Mesendoderm (in vitro differentiated cells): Measurements from ENCODE around the gene HDAC4.

Experiments
- DNase-seq: peaks from one replicate; pipeline ENCODE4 v3.0.0; 2013
- H2AK5ac ChIP-seq: 2 replicates; pipeline ENCODE4 v1.6.1; 2013; ENCODE audit warnings: low read length, inconsistent platforms
- H2BK120ac ChIP-seq: 2 replicates; pipeline ENCODE4 v1.6.1; 2013; ENCODE audit warnings: low read depth, mild to moderate bottlenecking, low read length, moderate library complexity, mixed read lengths
- H2BK15ac ChIP-seq: replicated peaks from 2 replicates; pipeline ENCODE4 v1.6.1; 2013; ENCODE audit warnings: low read depth, mild to moderate bottlenecking, moderate library complexity
- H2BK5ac ChIP-seq: 2 replicates; pipeline ENCODE4 v1.6.1; 2013; ENCODE audit warnings: low read length, inconsistent platforms
- H3K18ac ChIP-seq: 2 replicates; pipeline ENCODE4 v1.6.1; 2013; ENCODE audit warnings: mild to moderate bottlenecking, low read length, mixed read lengths
- H3K23ac ChIP-seq: one replicate; pipeline ENCODE4 v1.6.1; 2013; ENCODE audit warnings: low read length
- H3K27ac ChIP-seq: 2 replicates; pipeline ENCODE4 v1.5.1; 2013; ENCODE audit warnings: low read depth, mild to moderate bottlenecking, inconsistent platforms, low read length, moderate library complexity
- H3K27me3 ChIP-seq: 2 replicates; pipeline ENCODE4 v1.6.1; 2013; ENCODE audit warnings: low read length, control low read depth, mild to moderate bottlenecking, inconsistent platforms; ENCODE audit not compliant: insufficient read depth, poor library complexity
- H3K36me3 ChIP-seq: 2 replicates; pipeline ENCODE4 v1.6.1; 2013; ENCODE audit warnings: low read length, inconsistent platforms; ENCODE audit not compliant: control insufficient read depth, insufficient read depth
- H3K4ac ChIP-seq: one replicate; pipeline ENCODE4 v1.6.1; 2013; ENCODE audit warnings: low read depth, mild to moderate bottlenecking, low read length, moderate library complexity
- H3K4me1 ChIP-seq: 2 replicates; pipeline ENCODE4 v1.6.1; 2013; ENCODE audit warnings: low read depth, low read length, inconsistent platforms; ENCODE audit not compliant: control insufficient read depth
- H3K4me2 ChIP-seq: 2 replicates; pipeline ENCODE4 v1.6.1; 2013; ENCODE audit warnings: low read length
- H3K4me3 ChIP-seq: 2 replicates; pipeline ENCODE4 v1.5.1; 2013; ENCODE audit warnings: mild to moderate bottlenecking, low read length
- H3K56ac ChIP-seq: one replicate; pipeline ENCODE4 v1.6.1; 2013; ENCODE audit warnings: low read length
- H3K79me1 ChIP-seq: 2 replicates; pipeline ENCODE4 v1.6.1; 2013; ENCODE audit warnings: low read length, inconsistent platforms
- H3K79me2 ChIP-seq: 2 replicates; pipeline ENCODE4 v1.6.1; 2013; ENCODE audit warnings: mild to moderate bottlenecking, low read length; ENCODE audit not compliant: control insufficient read depth, insufficient read depth
- H3K9ac ChIP-seq: 2 replicates; pipeline ENCODE4 v1.6.1; 2013; ENCODE audit warnings: low read length, inconsistent platforms
- H4K5ac ChIP-seq: one replicate; pipeline ENCODE4 v1.6.1; 2013; ENCODE audit warnings: low read length
- H4K8ac ChIP-seq: one replicate; pipeline ENCODE4 v1.6.1; 2013; ENCODE audit warnings: low read depth, mild to moderate bottlenecking, control low read depth, low read length, moderate library complexity
- WGBS: extraction: QIAGEN DNeasy Blood & Tissue Kit; methylation state at CpG from one replicate; pipeline ENCODE4 v1.1.7; 2013; ENCODE audit warnings: low lambda C conversion rate, missing lambda C conversion rate; ENCODE audit not compliant: insufficient coverage; ENCODE audit errors: extremely low coverage; 5-methylcytosine and 5-hydroxymethylcytosine counted together

HDAC4 gene

GRCh38 chr2:239443102-239443620, 42.3 kb upstream of the HDAC4 start:
- no peak overlapping the region for H3K23ac ChIP-seq
- WGBS: no CpG with 5 or more reads among the region's 8 CpGs
- H4K8ac ChIP-seq: no peak overlapping the region
- no peak overlapping the region for H3K27ac ChIP-seq
- no peak overlapping the region for H2BK120ac ChIP-seq
- H3K56ac ChIP-seq: no peak overlapping the region
- no peak overlapping the region for H3K18ac ChIP-seq
- H3K4me3 ChIP-seq: no peak overlapping the region
- H2BK5ac ChIP-seq: no peak overlapping the region
- H4K5ac ChIP-seq: no peak overlapping the region
- no peak overlapping the region for H3K4me2 ChIP-seq
- no peaks in the 10 kb centered on the region for H3K27me3 ChIP-seq
- H3K9ac ChIP-seq: no peak overlapping the region
- no peak overlapping the region for H3K4ac ChIP-seq
- DNase-seq: no peak
- no peaks in the 10 kb centered on the region for H3K79me2 ChIP-seq
- H3K36me3 ChIP-seq: no peaks in the 10 kb centered on the region
- H3K4me1 ChIP-seq: no peaks in the 10 kb centered on the region
- H3K79me1 ChIP-seq: no peaks in the 10 kb centered on the region
- H2BK15ac ChIP-seq: no peak overlapping the region
- no peak overlapping the region for H2AK5ac ChIP-seq

DNA sequence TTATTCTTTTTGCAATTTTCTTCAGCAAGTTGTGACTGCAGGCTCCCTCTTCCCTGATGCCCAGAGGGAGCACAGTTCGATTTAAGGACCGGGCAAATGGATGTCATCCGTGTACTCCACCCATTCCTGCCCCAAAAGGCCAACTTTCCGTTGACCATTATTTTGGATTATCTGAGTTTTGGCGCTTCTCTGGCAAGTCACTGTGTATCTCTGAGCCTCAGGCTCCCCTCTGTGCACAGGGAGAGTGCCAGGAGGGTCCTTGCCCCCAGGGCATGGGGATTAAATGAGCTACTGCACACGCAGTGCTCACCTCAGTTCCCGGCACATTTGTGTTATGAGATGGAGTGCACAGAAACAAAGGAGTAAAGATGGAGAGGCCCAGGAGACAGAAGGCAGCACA, 41.4 kb upstream of the HDAC4 start:
- no peak overlapping the region for H3K9ac ChIP-seq
- H3K4me1 ChIP-seq: no peaks in the 10 kb centered on the region
- H4K8ac ChIP-seq: no peak overlapping the region
- DNase-seq: no peak
- H3K27ac ChIP-seq: no peak overlapping the region
- H3K36me3 ChIP-seq: no peaks in the 10 kb centered on the region
- no peak overlapping the region for H4K5ac ChIP-seq
- no peak overlapping the region for H2BK5ac ChIP-seq
- no peak overlapping the region for H3K23ac ChIP-seq
- H2AK5ac ChIP-seq: no peak overlapping the region
- H3K18ac ChIP-seq: no peak overlapping the region
- WGBS: no CpG with 5 or more reads among the region's 7 CpGs
- H3K79me1 ChIP-seq: no peaks in the 10 kb centered on the region
- H3K4me2 ChIP-seq: no peak overlapping the region
- H3K4ac ChIP-seq: no peak overlapping the region
- H3K79me2 ChIP-seq: no peaks in the 10 kb centered on the region
- no peak overlapping the region for H2BK15ac ChIP-seq
- no peak overlapping the region for H3K4me3 ChIP-seq
- no peak overlapping the region for H2BK120ac ChIP-seq
- H3K27me3 ChIP-seq: no peaks in the 10 kb centered on the region
- no peak overlapping the region for H3K56ac ChIP-seq

DNA sequence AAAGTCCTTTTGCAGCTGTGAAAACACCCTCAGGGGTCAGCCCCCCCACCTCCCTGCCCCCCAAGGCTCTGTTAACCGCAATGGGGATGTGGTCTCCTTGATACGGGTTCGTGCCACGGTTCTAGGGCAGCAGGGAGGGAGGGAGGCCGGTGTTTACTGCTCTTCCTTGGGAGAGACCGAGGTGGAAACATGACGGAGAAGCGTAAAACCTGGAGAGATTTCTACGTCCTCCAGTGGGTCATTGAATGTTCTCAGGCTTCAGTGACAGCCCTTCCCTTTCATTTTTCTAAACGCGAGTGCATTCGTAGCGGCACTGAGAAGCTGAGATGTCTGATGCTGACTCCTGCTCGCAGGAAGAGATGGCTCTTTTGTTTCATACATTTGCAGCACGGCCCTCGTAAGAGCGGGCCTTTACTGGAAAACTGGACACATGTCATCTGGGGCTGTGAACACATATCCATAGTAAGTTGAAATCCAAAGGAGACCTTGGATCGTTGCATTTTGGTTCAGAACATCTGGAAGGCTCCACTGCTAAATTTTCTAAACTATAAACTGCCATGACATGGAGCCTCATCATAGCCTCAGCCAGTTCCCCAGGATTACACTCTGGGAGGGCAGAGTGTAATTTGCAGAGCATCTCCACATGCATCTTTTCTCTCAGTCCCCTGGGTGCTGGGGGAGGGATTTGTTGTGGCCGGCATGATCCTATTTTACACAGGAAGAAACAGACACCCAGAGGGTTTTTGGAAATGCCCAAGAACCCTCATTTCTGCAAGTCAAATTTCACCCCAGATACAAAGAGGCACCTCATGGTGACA, 40.6 kb upstream of the HDAC4 start:
- Histone ChIP-seq H3K79me2 (no peaks in the 10 kb centered on the region), H2AK5ac (no peak overlapping the region), H4K8ac (no peak overlapping the region), H2BK120ac (no peak overlapping the region), H3K36me3 (no peaks in the 10 kb centered on the region), H3K4ac (no peak overlapping the region), H4K5ac (no peak overlapping the region), H3K27ac (no peak overlapping the region), H3K23ac (no peak overlapping the region), H3K79me1 (no peaks in the 10 kb centered on the region), H3K4me1 (no peaks in the 10 kb centered on the region), H3K56ac (peak overlapping the region; percentile 19), H3K18ac (no peak overlapping the region), H2BK5ac (no peak overlapping the region), H3K9ac (no peak overlapping the region), H2BK15ac (no peak overlapping the region), H3K27me3 (no peaks in the 10 kb centered on the region), H3K4me3 (no peak overlapping the region), H3K4me2 (no peak overlapping the region)
- no peak for DNase-seq
- WGBS: no CpG with 5 or more reads among the region's 19 CpGs

DNA sequence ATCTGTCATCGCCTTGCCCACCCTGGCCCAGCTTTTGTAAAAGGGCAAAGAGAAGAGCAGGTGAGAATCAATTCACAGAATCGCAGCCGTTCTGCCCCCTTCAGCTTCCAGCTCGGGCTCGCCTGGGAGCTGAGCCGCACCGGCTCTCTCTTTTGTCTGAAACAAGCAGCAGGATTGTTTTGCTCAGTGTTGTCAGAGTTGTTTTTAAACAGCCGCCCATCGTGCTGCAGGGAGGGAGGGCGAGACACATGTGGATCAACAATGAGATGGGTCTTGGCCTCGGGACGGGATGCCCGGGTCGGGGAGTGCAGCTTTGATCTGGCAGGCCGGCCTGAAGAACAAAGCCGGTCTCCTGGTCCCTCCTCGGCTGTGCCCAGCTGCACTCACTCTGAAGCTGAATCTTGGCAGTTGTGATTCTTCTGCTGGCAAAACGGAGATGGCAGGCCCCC, 39.7 kb upstream of the HDAC4 start:
- H3K18ac ChIP-seq: no peak overlapping the region
- H4K8ac ChIP-seq: no peak overlapping the region
- H2AK5ac ChIP-seq: no peak overlapping the region
- peak; percentile 13 for DNase-seq
- no peaks in the 10 kb centered on the region for H3K27me3 ChIP-seq
- H3K79me1 ChIP-seq: no peaks in the 10 kb centered on the region
- no peak overlapping the region for H2BK5ac ChIP-seq
- no peak overlapping the region for H4K5ac ChIP-seq
- no peak overlapping the region for H2BK15ac ChIP-seq
- no peak overlapping the region for H3K27ac ChIP-seq
- no peak overlapping the region for H3K4me3 ChIP-seq
- no peak overlapping the region for H2BK120ac ChIP-seq
- H3K79me2 ChIP-seq: no peaks in the 10 kb centered on the region
- H3K56ac ChIP-seq: peak overlapping the region; percentile 35
- no peak overlapping the region for H3K9ac ChIP-seq
- no CpG with 5 or more reads among the region's 18 CpGs for WGBS
- no peaks in the 10 kb centered on the region for H3K4me1 ChIP-seq
- H3K36me3 ChIP-seq: no peaks in the 10 kb centered on the region
- H3K4ac ChIP-seq: no peak overlapping the region
- no peak overlapping the region for H3K23ac ChIP-seq
- H3K4me2 ChIP-seq: peak overlapping the region; percentile 37

DNA sequence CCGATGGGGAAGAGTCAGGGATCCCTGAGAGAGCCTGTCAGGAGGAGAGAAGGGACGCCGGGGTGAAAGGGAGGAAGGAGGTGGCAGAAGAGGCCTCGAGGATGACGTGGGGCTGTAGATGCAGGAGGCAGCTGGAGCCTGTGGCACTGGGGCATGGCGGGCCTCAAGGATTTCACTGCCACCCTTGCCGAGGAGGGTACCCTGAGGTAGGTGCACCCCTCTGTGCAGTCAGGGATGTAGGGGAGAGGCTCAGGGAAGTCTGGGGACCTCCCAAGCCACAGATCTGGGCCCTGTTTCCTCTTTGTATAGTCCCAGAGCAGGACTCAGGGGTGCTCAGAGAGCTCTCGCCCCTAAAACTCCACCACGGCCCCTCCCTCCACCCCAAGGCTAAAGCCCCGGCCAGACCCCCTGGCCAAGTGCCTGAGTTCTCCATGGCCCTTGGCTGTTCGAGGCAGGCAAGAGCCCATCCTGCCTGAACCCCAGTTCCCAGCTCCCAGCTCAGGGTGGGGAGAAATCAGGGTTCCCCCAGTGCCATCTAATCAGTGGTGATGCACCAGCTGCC, 39.0 kb upstream of the HDAC4 start:
- Histone ChIP-seq H2BK5ac (no peak overlapping the region), H3K4me1 (no peaks in the 10 kb centered on the region), H3K9ac (no peak overlapping the region), H2BK15ac (no peak overlapping the region), H3K4me2 (no peak overlapping the region), H3K4ac (no peak overlapping the region), H3K18ac (no peak overlapping the region), H4K8ac (no peak overlapping the region), H3K56ac (no peak overlapping the region), H3K79me1 (no peaks in the 10 kb centered on the region), H2BK120ac (no peak overlapping the region), H3K36me3 (no peaks in the 10 kb centered on the region), H3K27ac (no peak overlapping the region), H3K23ac (peak overlapping the region; percentile 24), H2AK5ac (no peak overlapping the region), H4K5ac (no peak overlapping the region), H3K27me3 (no peaks in the 10 kb centered on the region), H3K4me3 (no peak overlapping the region), H3K79me2 (no peaks in the 10 kb centered on the region)
- no peak for DNase-seq
- WGBS: no CpG with 5 or more reads among the region's 11 CpGs
